Measurements from ENCODE around the gene CDAN1.
"Not testable (repeated sequence)": the region's sequence is repeated elsewhere in the genome, so short reads cannot be mapped to it uniquely, and the experiment has no call there.

Gene CDAN1

DNA sequence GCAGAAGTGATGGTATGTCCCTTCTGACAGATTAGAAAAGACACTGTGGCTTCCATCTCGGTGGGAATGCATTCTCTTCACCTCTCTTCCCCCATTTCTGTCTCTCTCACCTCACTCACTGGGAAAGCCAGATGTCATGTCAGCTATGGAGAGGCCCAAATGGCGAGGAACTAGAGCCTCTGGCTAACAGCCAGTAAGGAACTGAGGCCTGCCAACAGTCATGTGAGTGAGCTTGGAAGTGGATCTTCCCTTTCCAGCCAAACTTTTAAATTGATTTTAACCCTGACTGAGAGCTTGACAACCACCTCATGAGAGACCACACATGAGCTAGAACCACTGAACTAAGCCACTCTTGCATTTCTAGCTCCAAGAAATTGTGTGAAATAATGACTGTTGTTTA, 35.2 kb upstream of the CDAN1 start:
- H3K4me3 ChIP-seq (ENCODE audit: low read depth, low read length): no peak overlapping the region
- TF ChIP-seq, protein P1, sequence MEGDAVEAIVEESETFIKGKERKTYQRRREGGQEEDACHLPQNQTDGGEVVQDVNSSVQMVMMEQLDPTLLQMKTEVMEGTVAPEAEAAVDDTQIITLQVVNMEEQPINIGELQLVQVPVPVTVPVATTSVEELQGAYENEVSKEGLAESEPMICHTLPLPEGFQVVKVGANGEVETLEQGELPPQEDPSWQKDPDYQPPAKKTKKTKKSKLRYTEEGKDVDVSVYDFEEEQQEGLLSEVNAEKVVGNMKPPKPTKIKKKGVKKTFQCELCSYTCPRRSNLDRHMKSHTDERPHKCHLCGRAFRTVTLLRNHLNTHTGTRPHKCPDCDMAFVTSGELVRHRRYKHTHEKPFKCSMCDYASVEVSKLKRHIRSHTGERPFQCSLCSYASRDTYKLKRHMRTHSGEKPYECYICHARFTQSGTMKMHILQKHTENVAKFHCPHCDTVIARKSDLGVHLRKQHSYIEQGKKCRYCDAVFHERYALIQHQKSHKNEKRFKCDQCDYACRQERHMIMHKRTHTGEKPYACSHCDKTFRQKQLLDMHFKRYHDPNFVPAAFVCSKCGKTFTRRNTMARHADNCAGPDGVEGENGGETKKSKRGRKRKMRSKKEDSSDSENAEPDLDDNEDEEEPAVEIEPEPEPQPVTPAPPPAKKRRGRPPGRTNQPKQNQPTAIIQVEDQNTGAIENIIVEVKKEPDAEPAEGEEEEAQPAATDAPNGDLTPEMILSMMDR (IDR thresholded peaks at IDR 0.05; ENCODE audit: low read depth, low read length): no peak
- TF ChIP-seq POLR2A (IDR thresholded peaks at IDR 0.05; ENCODE audit: extremely low read depth, insufficient read length) (no peak), MYC (IDR thresholded peaks at IDR 0.05; ENCODE audit: low read depth, low read length) (no peak)
- TF ChIP-seq, protein P2, sequence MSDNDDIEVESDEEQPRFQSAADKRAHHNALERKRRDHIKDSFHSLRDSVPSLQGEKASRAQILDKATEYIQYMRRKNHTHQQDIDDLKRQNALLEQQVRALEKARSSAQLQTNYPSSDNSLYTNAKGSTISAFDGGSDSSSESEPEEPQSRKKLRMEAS (IDR thresholded peaks at IDR 0.05; ENCODE audit: low read depth, low read length): no peak
- no peak for DNase-seq (ENCODE audit: low read depth)

DNA sequence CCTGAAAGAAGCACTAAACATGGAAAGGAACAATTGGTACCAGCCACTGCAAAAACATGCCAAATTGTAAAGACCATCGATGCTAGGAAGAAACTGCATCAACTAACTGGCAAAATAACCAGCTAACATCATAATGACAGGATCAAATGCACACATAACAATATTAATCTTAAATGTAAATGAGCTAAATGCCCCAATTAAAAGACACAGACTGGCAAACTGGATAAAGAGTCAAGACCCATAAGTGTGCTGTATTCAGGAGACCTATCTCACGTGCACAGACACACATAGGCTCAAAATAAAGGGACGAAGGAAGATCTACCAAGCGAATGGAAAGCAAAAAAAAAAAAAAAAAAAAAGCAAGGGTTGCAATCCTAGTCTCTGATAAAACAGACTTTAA, 29.2 kb upstream of the CDAN1 start:
- not testable (repeated sequence) for DNase-seq (ENCODE audit: low read depth); H3K4me3 ChIP-seq (ENCODE audit: low read depth, low read length)

DNA sequence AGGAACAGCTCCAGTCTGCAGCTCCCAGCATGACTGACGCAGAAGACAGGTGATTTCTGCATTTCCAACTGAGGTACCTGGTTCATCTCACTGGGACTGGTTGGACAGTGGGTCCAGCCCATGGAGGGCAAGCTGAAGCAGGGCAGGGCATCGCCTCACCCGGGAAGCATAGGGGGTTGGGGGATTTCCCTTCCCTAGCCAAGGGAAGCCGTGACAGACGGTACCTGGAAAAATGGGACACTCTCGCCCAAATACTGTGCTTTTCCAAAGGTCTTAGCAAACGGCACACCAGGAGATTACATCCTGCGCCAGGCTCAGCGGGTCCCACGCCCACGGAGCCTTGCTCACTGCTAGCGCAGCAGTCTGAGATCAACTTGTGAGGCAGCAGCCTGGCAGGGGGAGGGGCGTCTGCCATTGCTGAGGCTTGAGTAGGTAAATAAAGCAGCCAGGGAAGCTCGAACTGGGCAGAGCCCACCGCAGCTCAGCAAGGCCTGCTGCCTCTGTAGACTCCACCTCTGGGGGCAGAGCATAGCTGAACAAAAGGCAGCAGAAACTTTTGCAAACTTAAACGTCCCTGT, 27.3 kb upstream of the CDAN1 start:
- not testable (repeated sequence) for DNase-seq (ENCODE audit: low read depth); H3K4me3 ChIP-seq (ENCODE audit: low read depth, low read length)

DNA sequence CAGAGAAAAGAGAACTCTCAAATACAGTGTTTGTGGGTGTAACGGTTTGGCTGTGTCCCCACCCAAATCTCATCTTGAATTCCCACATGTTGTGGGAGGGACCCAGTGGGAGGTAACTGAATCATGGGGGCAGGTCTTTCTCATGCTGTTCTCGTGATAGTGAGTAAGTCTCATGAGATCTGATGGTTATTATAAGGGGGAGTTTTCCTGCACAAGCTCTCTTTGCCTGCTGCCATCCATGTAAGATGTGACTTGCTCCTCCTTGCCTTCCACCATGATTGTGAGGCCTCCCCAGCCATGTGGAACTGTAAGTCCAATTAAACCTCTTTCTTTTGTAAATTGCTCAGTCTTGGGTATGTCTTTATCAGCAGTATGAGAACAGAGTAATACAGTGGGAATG, 24.9 kb upstream of the CDAN1 start:
- H3K4me3 ChIP-seq (ENCODE audit: low read depth, low read length); DNase-seq (ENCODE audit: low read depth): not testable (repeated sequence)

DNA sequence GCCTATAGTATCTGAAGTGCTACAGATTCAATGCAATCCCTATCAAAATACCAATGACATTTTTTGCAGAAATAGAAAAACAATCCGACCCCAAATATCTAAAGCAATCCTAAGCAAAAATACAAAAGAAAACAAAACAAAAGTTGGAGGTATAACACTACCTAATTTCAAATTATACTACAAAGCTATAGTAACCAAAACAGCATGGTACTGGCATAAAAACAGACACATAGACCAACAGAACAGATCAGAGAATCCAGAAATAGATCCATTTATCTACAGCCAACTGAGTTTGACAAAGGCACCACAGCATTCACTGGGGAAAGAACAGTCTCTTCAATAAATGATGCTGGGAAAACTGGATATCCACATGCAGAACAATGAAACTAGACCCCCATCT, 23.8 kb upstream of the CDAN1 start:
- no peak for DNase-seq (ENCODE audit: low read depth)
- TF ChIP-seq, protein P2 (IDR thresholded peaks at IDR 0.05; ENCODE audit: low read depth, low read length): no peak
- TF ChIP-seq POLR2A (IDR thresholded peaks at IDR 0.05; ENCODE audit: extremely low read depth, insufficient read length) (no peak), MYC (IDR thresholded peaks at IDR 0.05; ENCODE audit: low read depth, low read length) (no peak)
- TF ChIP-seq, protein P1 (IDR thresholded peaks at IDR 0.05; ENCODE audit: low read depth, low read length): no peak
- H3K4me3 ChIP-seq (ENCODE audit: low read depth, low read length): no peak overlapping the region

DNA sequence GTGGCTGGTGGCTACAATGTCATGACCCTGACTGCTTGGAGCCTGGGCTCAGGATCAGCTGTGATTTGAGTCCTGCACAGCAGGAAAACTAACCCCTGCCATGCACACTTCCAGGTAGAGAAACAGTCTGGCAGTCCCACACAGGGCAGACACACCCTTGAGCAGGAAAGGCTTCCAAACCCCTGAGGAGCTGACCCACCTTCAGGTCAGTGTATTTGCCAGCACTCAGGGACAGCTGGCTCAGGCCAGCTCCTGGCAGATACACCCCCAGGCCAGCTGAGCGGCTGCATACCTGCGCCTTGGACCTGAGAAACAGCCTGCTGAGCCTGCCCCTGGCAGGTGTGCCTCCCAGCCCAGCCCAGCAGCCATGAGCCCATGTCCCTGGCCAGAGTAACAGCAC, 22.2 kb upstream of the CDAN1 start:
- H3K4me3 ChIP-seq (ENCODE audit: low read depth, low read length): no peak overlapping the region
- TF ChIP-seq, protein P2 (IDR thresholded peaks at IDR 0.05; ENCODE audit: low read depth, low read length): no peak
- DNase-seq (ENCODE audit: low read depth): no peak

DNA sequence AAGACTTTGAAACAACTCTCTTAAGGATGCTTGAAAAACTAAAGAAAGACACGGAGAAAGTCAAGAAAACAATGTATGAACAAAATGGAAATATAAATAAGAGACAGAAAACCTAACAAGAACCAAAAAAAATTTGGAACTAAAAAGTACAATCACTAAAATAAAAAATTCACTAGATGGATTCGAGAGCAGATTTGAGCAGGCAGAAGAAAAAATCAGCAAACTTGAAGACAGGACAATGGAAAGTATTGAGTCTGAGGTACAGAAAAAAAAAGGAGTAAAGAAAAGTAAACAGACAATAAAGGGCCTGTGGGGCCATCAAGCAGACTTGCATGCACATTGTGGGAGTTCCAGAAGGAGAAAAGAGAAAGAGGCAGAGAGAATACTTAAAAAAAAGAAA, 13.4 kb upstream of the CDAN1 start:
- H3K4me3 ChIP-seq (ENCODE audit: low read depth, low read length): no peak overlapping the region
- no peak for DNase-seq (ENCODE audit: low read depth)
- TF ChIP-seq, protein P1 (IDR thresholded peaks at IDR 0.05; ENCODE audit: low read depth, low read length): no peak
- TF ChIP-seq, protein P2 (IDR thresholded peaks at IDR 0.05; ENCODE audit: low read depth, low read length): no peak
- TF ChIP-seq MYC (IDR thresholded peaks at IDR 0.05; ENCODE audit: low read depth, low read length) (no peak), POLR2A (IDR thresholded peaks at IDR 0.05; ENCODE audit: extremely low read depth, insufficient read length) (no peak)

DNA sequence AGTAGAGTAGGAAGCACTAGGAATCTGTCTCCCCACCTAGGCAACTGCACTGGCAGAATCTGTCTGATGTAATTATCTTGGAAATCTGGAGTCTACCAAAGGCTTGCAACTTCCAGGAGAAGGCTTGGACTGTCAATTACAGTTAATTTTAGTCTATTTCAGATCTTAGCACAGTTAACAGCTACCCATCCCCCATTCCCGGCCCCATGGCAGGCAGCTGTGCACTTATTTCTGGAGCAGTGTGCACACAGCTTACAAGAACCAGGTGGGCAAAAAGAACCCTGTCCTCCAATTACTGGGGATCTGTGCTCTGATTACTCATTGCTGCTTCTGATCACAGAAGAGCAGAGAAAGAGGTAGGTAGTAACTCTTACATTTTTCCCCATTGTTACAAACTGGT, 12.3 kb upstream of the CDAN1 start:
- TF ChIP-seq, protein P2 (IDR thresholded peaks at IDR 0.05; ENCODE audit: low read depth, low read length): no peak
- TF ChIP-seq MYC (IDR thresholded peaks at IDR 0.05; ENCODE audit: low read depth, low read length) (no peak), POLR2A (IDR thresholded peaks at IDR 0.05; ENCODE audit: extremely low read depth, insufficient read length) (no peak)
- TF ChIP-seq, protein P1 (IDR thresholded peaks at IDR 0.05; ENCODE audit: low read depth, low read length): no peak
- H3K4me3 ChIP-seq (ENCODE audit: low read depth, low read length): no peak overlapping the region
- DNase-seq (ENCODE audit: low read depth): no peak

Data from NB4 (cell line).